NCI-H510A (cell line): ENCODE measurements around the gene JOSD1.

Source experiments
- DNase-seq: peaks from one replicate; lab custom pipeline; 2025; lab: John Stamatoyannopoulos, UW

Gene JOSD1

GRCh38 chr22:38712486-38713207 is 11.9 kb upstream of the JOSD1 start:
- no peak for DNase-seq

DNA sequence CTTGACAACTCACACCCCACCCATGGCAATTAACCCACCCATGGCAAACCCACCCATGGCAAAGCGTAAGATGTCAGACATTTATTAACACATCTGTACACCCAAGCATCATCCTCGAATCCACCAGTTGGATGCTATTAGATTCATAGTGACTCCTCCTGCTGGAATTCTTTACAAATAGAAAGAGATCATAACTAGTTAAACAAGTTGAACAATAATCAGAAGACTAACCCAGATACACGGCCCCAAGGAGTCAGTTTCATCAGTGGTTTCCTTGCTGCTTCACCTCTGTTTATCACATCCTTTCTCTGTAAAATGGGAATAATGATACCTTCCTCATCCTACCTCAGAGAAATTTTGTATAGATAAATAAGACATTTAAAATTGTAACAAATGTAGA is 10.1 kb upstream of the JOSD1 start:
- DNase-seq, result no peak

GRCh38 chr22:38710351-38710750 is 9.6 kb upstream of the JOSD1 start:
- DNase-seq, result no peak

DNA sequence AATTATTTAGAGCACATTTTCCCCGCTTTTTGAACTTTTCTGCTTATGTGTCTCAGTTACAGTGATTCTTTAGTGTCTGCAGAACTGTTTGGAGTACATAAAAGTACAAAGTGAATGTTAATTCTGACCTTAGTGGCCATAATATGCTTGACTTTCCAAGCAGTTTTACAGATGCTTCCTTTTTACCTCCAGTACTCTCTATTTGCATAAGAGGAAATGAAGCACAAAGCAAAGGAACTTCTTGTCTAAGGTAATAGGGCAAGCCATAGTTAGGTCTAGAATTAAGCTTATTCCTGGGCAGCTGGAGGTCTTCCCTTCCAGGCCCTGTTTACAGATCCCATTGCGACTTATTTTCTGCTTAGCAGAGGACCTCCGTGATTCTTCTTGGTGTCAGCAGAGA is 8.6 kb upstream of the JOSD1 start:
- no peak for DNase-seq

DNA sequence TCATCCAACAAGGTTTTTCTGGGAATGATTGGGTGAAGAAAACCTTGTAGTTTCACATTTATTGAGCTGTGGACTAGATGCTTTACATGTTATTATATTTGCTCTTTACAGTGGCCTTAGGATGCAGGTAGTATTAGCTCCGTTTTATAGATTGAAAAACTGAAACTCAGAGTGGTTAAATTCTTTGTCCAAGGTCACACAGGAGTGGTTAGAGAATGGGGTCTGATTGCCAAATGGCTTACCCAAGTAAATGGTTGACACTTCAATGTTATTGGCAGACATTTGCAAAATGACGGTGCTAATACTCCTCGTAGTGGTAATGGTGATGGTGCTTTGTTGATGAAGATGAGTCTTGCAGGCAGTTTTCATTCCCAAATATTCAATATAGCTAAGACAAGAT is 7.2 kb upstream of the JOSD1 start:
- DNase-seq, result no peak

GRCh38 chr22:38707346-38707745 is 6.6 kb upstream of the JOSD1 start:
- DNase-seq, result no peak

DNA sequence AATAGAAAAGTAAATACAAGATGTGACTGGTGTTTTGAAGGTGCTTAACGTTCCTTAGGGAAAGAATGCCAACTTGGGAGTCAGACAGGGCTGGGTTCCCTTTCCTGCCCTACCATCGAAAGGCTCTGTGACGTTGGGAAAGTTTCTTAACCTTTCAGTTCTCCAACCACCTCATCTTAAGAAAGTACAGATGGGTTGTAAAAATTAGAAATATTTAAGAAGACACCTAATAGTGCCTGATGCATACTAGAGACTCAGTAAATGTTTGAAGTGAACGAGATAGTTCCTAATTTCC is 6.1 kb upstream of the JOSD1 start:
- no peak for DNase-seq

GRCh38 chr22:38706101-38706900 is 5.6 kb upstream of the JOSD1 start:
- DNase-seq, result no peak

DNA sequence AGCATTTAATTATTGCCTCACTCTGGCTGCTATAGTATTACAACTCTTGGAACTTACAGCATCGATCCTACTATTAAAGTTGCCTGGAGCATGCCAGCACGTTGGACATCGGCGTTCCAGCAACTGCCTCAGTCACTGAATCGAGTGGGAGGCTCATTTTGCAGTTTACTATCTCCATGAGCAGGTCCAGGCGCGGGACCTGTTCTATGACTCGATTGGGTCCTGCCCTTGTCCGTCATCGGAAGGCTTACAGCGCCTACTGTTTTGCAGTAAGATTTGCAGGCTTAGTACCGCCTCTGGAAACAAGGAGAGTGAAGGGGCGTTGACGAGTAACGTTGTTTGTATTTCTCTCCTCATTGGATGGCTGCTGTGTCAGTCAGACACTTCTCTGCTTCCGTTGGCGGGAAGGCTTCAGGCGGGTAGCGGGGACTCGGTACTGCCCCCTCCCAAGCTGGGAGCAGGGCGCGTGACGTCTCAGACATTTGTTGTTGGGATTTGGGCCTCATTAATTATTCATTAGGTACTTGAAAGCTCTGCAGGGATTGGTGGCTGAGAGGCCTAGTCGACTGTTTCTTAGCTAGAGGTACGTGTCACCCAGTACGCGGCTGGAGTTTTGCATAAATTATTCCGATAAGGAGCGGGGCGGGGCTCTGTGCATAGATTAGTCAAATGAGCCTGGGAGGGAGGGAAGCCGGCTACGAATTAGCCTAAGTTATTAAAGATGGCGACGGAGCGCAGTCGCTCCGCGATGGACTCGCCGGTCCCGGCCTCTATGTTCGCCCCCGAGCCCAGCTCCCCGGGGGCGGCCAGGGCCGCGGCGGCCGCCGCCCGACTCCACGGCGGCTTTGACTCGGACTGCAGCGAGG is 4.7 kb upstream of the JOSD1 start, which contains the start of gene GTPBP1:
GTPBP1 (plus strand) TSS at position 710 of the 866 bp plus-strand sequence; CDS start at position 722, 12 bp downstream.
- DNase-seq, result peak; percentile 99

DNA sequence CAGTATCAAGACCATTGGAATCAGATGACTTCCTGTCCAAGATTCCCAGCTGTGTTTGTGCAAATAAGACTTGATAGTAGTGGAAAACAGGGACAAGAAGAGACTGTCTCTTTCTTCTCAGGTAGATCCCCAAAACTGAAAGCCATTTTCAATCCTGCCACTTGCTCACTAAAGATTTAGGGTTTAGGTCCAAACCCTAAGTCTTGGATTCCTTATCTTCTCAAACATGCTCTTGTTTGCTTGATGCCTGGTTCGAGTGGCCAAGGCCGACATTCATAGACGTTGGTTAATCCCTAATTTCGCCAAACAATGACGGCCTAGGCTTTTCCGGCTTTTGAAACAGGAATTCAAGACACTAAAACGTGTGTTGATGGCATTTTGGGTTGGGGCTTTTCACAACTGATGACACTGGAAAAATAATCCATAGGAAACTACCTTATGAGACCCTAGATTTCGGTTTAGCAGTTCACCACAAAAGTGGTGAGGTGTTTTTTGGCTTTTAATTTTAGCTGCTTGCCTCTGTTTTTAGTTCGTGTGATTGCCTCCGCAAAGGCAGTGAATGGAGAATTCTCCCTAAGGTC is 4.0 kb upstream of the JOSD1 start:
- DNase-seq, result no peak

- no peak for DNase-seq
These were observed 414 bp downstream of the JOSD1 start for GRCh38 chr22:38700270-38700788.

- no peak for DNase-seq
These were observed 959 bp downstream of the JOSD1 start for GRCh38 chr22:38699784-38700183.

GRCh38 chr22:38699143-38699542 is 1.6 kb downstream of the JOSD1 start:
- DNase-seq, result no peak

DNA sequence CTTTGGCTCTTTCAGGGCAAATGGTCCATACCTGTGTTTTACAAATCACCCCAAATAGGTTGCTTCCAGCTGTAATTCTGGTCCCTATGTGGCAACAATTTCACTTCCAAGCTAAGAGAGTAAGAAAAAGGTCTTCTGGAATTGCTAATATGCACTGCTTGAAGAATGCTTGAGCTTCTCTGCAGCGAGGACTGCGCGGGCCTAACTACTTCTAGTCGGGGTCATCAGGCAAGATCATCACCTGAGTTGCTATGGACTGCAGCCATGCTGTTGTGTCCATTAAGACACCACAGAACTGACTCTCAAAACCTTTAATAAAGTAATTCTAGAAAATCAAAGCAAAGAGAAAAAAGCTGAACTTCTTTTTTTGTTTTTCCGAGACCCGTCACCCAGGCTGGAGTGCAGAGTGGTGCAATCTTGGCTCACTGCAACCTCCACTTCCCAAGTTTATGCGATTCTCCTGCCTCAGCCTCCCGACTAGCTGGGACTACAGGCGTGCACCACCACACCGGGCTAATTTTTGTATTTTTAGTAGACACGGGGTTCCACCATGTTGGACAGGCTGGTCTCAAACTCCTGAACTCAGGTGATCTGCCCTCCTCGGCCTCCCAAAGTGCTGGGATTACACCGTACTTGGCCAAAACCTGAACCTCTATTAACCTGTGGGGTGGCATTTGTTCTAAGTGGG is 2.2 kb downstream of the JOSD1 start:
- no peak for DNase-seq

GRCh38 chr22:38697425-38698089 is 3.2 kb downstream of the JOSD1 start:
- DNase-seq, result no peak

DNA sequence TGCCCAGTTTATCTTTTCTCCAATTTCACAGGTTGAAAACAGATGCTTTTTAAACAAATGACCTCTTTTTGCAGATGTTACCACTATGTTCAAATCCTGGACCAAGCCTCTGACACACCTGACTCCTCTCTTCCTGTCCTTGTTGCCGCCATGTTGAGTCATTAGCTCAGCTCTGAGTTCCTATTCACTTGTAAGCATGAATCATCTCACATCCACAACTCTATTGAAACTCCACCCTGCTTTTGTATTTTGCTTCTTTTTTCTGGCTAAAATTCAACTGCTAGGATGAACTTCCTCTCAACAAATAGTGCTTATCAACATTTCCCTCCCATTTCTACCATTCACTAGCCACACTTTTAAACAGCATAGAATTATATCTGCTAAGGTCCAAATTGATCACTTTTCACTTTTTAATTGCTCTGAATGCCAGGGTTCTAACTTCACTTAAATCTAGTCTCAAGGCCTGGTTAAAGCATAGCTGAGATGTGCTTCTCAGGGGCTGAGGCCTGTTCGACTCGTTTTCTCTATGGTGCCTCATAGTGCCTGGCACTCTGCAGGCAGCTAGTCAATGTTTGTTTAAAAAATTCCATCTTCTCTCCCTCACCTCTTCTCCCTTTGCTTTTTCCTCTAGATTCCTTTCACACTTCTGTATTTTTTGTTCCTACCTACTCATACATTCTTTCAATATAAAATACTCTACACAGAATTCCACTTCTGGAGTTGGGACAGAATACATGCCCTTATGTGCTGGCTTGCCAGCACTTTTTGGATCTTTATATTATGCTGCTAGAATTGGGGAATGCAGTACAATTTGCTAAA is 3.9 kb downstream of the JOSD1 start:
- no peak for DNase-seq

- no peak for DNase-seq
These were observed 5.8 kb downstream of the JOSD1 start for GRCh38 chr22:38694940-38695339.

- DNase-seq, result no peak
These were observed 6.7 kb downstream of the JOSD1 start for GRCh38 chr22:38694049-38694448.

- no peak for DNase-seq
These were observed 11.1 kb downstream of the JOSD1 start for GRCh38 chr22:38689651-38690050.

DNA sequence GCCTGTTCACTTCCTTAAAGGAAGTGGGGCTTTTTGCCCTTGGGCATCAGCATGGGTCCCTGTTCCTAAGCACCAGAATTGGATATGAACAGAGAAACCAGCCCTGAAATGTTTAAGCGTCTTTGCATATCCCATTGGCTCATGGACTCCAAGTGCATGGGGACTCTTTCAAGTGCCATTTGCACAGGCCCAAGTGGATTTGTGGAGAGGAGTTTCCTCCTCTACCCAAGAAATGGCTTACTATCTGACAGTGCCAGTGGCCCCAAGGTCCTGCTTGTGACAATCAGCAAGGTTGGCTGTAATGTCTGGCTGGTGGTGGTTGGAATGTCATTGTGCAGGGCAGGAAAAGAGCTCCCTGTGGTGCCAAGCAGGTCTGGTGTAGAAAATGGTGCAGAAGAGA is 15.0 kb downstream of the JOSD1 start:
- DNase-seq, result no peak
